Endothelial cell (in vitro differentiated cells): ENCODE measurements around the gene HOPX. TPM values are rescaled to one million over a fixed set of nuclear protein-coding genes. Genes with fewer than 3 reads are reported as not detected.
"Not testable (repeated sequence)": the region's sequence is repeated elsewhere in the genome, so short reads cannot be mapped to it uniquely, and the experiment has no call there.

Source experiments
- DNase-seq: peaks from one replicate; pipeline ENCODE4 v3.0.0; 2021; ENCODE audit warnings: low spot score
- H3K27ac Mint-ChIP-seq: one replicate; pipeline ENCODE4 v1.8.0; 2021; ENCODE audit warnings: mixed read lengths, inconsistent platforms; ENCODE audit not compliant: unreplicated experiment
- H3K27me3 Mint-ChIP-seq: one replicate; pipeline ENCODE4 v1.8.0; 2021; ENCODE audit warnings: mild to moderate bottlenecking, moderate library complexity, mixed read lengths, inconsistent platforms; ENCODE audit not compliant: unreplicated experiment
- H3K36me3 Mint-ChIP-seq: one replicate; pipeline ENCODE4 v1.8.0; 2021; ENCODE audit warnings: mild to moderate bottlenecking, low read depth, mixed read lengths, inconsistent platforms; ENCODE audit not compliant: unreplicated experiment
- H3K4me1 Mint-ChIP-seq: one replicate; pipeline ENCODE4 v1.8.0; 2021; ENCODE audit warnings: mild to moderate bottlenecking, mixed read lengths, inconsistent platforms; ENCODE audit not compliant: unreplicated experiment
- H3K4me3 Mint-ChIP-seq: one replicate; pipeline ENCODE4 v1.8.0; 2021; ENCODE audit warnings: mild to moderate bottlenecking, mixed read lengths, inconsistent platforms; ENCODE audit not compliant: unreplicated experiment
- H3K9me3 Mint-ChIP-seq: one replicate; pipeline ENCODE4 v1.8.0; 2021; ENCODE audit warnings: mixed read lengths, inconsistent platforms; ENCODE audit not compliant: unreplicated experiment
- total RNA-seq: library from RNA; stranded (reverse); fragmentation: NEBNext Ultra II Directional; extraction: Animal tissue kit (Norgen Biotek cat#: 25700); gene quantifications from one replicate; pipeline ENCODE4 v1.2.1, GENCODE V29; 2021; ENCODE audit not compliant: unreplicated experiment
- TF ChIP-seq, protein P1 (sequence below): fragments of 200-600 bp; sonication (generic); IDR thresholded peaks from one replicate; pipeline ENCODE4 v1.5.0; 2021; ENCODE audit warnings: antibody characterized with exemption; ENCODE audit not compliant: unreplicated experiment

HOPX gene
- total RNA-seq, 1 donor from 2014 or later: 4.2 TPM

DNA sequence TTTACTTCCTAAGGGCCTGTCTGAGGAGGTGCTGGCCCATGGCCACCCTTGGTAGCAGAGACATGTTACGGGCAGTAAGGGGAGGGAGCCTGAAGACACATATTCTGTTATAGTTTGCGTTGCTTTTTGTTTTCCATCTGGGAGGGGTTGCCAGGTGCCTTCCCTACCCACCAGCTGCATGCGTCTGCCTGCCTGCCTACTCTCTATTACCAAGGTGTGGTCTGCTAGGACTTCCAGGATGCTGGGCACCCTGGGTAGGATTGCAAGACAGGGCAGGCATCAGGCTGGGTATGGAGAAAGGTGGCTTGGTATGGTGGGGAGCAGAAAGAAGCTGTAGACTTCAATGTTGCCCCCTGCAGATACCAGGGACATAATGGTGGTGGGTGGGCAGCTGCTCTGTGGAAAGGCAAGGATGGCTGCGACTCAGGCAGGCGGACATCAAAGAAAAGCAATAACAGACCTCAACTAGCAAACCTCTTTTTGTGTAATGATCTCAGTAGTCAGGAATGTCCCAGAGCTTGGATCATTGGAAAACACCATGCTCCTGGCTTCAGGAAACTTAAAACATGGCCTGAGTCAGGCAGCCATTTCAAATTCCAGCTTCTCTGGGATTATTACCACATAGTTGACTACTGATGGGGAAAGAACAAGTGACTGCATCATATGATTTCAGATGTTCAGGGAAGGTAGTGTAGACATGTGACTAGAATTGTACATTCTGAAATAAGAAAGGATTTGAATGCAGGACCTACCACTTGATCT lies 67.8 kb downstream of the HOPX start:
- TF ChIP-seq, protein P1, sequence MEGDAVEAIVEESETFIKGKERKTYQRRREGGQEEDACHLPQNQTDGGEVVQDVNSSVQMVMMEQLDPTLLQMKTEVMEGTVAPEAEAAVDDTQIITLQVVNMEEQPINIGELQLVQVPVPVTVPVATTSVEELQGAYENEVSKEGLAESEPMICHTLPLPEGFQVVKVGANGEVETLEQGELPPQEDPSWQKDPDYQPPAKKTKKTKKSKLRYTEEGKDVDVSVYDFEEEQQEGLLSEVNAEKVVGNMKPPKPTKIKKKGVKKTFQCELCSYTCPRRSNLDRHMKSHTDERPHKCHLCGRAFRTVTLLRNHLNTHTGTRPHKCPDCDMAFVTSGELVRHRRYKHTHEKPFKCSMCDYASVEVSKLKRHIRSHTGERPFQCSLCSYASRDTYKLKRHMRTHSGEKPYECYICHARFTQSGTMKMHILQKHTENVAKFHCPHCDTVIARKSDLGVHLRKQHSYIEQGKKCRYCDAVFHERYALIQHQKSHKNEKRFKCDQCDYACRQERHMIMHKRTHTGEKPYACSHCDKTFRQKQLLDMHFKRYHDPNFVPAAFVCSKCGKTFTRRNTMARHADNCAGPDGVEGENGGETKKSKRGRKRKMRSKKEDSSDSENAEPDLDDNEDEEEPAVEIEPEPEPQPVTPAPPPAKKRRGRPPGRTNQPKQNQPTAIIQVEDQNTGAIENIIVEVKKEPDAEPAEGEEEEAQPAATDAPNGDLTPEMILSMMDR: no peak
- Mint-ChIP-seq H3K4me1 (peaks cover 4% of the 10 kb centered on the region), H3K27me3 (peaks cover 7% of the 10 kb centered on the region), H3K9me3 (no peaks in the 10 kb centered on the region), H3K36me3 (peaks cover 6% of the 10 kb centered on the region), H3K4me3 (no peak overlapping the region), H3K27ac (no peak overlapping the region)
- no peak for DNase-seq

DNA sequence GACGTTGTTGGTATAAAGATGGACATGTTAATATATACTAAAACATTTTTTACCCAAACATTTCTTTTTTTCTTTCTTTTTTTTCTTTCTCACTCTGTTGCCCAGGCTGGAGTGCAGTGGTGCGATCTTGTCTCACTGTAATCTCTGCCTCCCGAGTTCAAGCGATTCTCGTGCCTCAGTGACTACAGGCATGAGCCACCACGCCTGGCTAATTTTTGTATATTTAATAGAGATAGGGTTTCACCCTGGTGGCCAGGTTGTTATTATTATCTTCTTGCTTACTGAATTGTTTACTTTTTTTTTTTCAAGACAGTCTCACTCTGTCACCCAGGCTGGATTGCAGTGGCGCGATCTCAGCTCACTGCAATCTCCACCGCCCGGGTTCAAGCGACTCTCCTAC lies 68.8 kb downstream of the HOPX start:
- DNase-seq: no peak
- no peaks in the 10 kb centered on the region for H3K4me1 Mint-ChIP-seq
- H3K4me3 Mint-ChIP-seq: no peak overlapping the region
- H3K27me3 Mint-ChIP-seq: peaks cover 7% of the 10 kb centered on the region
- no peak overlapping the region for H3K27ac Mint-ChIP-seq
- TF ChIP-seq, protein P1: no peak
- no peaks in the 10 kb centered on the region for H3K36me3 Mint-ChIP-seq
- H3K9me3 Mint-ChIP-seq: no peaks in the 10 kb centered on the region

- Mint-ChIP-seq H3K36me3 (no peaks in the 10 kb centered on the region), H3K4me1 (peaks cover under 1% of the 10 kb centered on the region), H3K4me3 (no peak overlapping the region), H3K27ac (no peak overlapping the region), H3K9me3 (no peaks in the 10 kb centered on the region), H3K27me3 (peaks cover 9% of the 10 kb centered on the region)
- TF ChIP-seq, protein P1: no peak
- no peak for DNase-seq
Observed at GRCh38 chr4:56611501-56611900, 69.6 kb downstream of the HOPX start.

DNA sequence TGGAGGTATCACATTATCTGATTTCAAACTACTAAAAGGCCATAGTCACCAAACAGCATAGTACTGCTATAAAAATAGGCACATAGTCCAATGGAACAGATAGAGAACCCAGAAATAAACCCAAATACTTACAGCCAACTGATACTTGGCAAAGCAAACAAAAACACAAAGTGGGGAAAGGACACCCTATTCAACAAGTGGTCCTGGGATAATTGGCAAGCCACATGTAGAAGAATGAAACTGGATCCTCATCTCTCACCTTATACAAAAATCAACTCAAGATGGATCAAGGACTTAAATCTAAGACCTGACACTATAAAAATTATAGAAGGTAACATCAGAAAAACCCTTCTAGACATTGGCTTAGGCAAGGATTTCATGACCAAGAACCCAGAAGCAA lies 70.9 kb downstream of the HOPX start:
- H3K4me1 Mint-ChIP-seq, DNase-seq: not testable (repeated sequence)
- peaks cover 11% of the 10 kb centered on the region for H3K27me3 Mint-ChIP-seq

GRCh38 chr4:56607926-56608325 lies 73.2 kb downstream of the HOPX start:
- TF ChIP-seq, protein P1: no peak
- peaks cover 8% of the 10 kb centered on the region for H3K4me1 Mint-ChIP-seq
- DNase-seq: no peak
- no peaks in the 10 kb centered on the region for H3K9me3 Mint-ChIP-seq
- H3K36me3 Mint-ChIP-seq: no peaks in the 10 kb centered on the region
- peaks cover 11% of the 10 kb centered on the region for H3K27me3 Mint-ChIP-seq
- no peak overlapping the region for H3K27ac Mint-ChIP-seq
- no peak overlapping the region for H3K4me3 Mint-ChIP-seq

More for the DNA sequence above, 70.9 kb downstream of the HOPX start:
- not testable (repeated sequence) for H3K27ac Mint-ChIP-seq, H3K36me3 Mint-ChIP-seq, H3K4me3 Mint-ChIP-seq, H3K9me3 Mint-ChIP-seq
